Endothelial cell (in vitro differentiated cells): ENCODE results near the gene LANCL3. TPM values are rescaled to one million over a fixed set of nuclear protein-coding genes. Genes with fewer than 3 reads are reported as not detected.

Source experiments
- DNase-seq: peaks from one replicate; pipeline ENCODE4 v3.0.0; 2021; ENCODE audit warnings: low spot score
- H3K27ac Mint-ChIP-seq: one replicate; pipeline ENCODE4 v1.8.0; 2021; ENCODE audit warnings: mixed read lengths, inconsistent platforms; ENCODE audit not compliant: unreplicated experiment
- H3K27me3 Mint-ChIP-seq: one replicate; pipeline ENCODE4 v1.8.0; 2021; ENCODE audit warnings: mild to moderate bottlenecking, moderate library complexity, mixed read lengths, inconsistent platforms; ENCODE audit not compliant: unreplicated experiment
- H3K36me3 Mint-ChIP-seq: one replicate; pipeline ENCODE4 v1.8.0; 2021; ENCODE audit warnings: mild to moderate bottlenecking, low read depth, mixed read lengths, inconsistent platforms; ENCODE audit not compliant: unreplicated experiment
- H3K4me1 Mint-ChIP-seq: one replicate; pipeline ENCODE4 v1.8.0; 2021; ENCODE audit warnings: mild to moderate bottlenecking, mixed read lengths, inconsistent platforms; ENCODE audit not compliant: unreplicated experiment
- H3K4me3 Mint-ChIP-seq: one replicate; pipeline ENCODE4 v1.8.0; 2021; ENCODE audit warnings: mild to moderate bottlenecking, mixed read lengths, inconsistent platforms; ENCODE audit not compliant: unreplicated experiment
- H3K9me3 Mint-ChIP-seq: one replicate; pipeline ENCODE4 v1.8.0; 2021; ENCODE audit warnings: mixed read lengths, inconsistent platforms; ENCODE audit not compliant: unreplicated experiment
- total RNA-seq: library from RNA; stranded (reverse); fragmentation: NEBNext Ultra II Directional; extraction: Animal tissue kit (Norgen Biotek cat#: 25700); gene quantifications from one replicate; pipeline ENCODE4 v1.2.1, GENCODE V29; 2021; ENCODE audit not compliant: unreplicated experiment
- TF ChIP-seq, protein P1 (sequence below): fragments of 200-600 bp; sonication (generic); IDR thresholded peaks from one replicate; pipeline ENCODE4 v1.5.0; 2021; ENCODE audit warnings: antibody characterized with exemption; ENCODE audit not compliant: unreplicated experiment

The LANCL3 gene
- total RNA-seq, 1 donor from 2014 or later: 0.46 TPM

DNA sequence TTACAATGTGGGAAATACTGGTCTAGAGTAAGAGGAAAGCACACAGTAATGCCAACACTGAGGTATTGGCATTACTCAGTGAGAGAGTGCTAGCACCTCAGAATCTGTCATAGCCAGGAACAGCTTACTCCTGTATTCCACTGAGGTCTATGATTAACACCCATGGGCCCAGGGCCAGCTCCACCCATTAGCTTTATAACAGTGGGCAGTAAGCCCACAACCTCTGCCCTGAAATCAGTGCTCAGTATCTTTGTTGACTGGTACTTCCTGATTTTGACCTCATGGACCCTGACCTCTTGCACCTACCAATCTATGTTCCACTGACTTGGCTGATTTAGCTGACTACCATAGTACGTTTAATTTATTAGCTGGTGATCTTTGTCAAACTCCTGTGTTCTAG, 56.1 kb downstream of the LANCL3 start:
- TF ChIP-seq, protein P1, sequence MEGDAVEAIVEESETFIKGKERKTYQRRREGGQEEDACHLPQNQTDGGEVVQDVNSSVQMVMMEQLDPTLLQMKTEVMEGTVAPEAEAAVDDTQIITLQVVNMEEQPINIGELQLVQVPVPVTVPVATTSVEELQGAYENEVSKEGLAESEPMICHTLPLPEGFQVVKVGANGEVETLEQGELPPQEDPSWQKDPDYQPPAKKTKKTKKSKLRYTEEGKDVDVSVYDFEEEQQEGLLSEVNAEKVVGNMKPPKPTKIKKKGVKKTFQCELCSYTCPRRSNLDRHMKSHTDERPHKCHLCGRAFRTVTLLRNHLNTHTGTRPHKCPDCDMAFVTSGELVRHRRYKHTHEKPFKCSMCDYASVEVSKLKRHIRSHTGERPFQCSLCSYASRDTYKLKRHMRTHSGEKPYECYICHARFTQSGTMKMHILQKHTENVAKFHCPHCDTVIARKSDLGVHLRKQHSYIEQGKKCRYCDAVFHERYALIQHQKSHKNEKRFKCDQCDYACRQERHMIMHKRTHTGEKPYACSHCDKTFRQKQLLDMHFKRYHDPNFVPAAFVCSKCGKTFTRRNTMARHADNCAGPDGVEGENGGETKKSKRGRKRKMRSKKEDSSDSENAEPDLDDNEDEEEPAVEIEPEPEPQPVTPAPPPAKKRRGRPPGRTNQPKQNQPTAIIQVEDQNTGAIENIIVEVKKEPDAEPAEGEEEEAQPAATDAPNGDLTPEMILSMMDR: no peak
- no peak for DNase-seq
- H3K27ac Mint-ChIP-seq: no peak overlapping the region
- H3K4me1 Mint-ChIP-seq: no peaks in the 10 kb centered on the region
- no peaks in the 10 kb centered on the region for H3K27me3 Mint-ChIP-seq
- no peaks in the 10 kb centered on the region for H3K36me3 Mint-ChIP-seq
- H3K4me3 Mint-ChIP-seq: no peak overlapping the region
- H3K9me3 Mint-ChIP-seq: no peaks in the 10 kb centered on the region

DNA sequence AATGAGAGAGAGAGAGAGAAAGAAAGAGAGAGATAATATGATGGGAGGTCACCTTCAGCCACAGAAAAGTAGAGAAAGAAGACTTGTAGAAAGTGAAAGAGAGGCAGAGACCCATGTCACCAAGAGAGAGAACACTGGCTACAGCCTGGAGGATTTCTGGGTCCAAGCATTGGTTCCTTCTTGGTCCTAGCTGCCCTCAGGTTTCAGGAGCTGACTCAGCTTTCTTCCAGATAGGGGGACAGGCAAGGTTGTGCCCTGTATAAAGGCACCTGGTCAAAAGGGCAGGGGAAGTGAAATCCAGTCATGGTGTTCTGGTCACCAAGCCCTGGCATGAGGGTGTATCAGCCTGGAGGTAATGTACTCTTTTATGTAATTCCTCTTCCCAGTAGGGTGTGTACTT, 66.6 kb downstream of the LANCL3 start:
- Mint-ChIP-seq H3K27ac (no peak overlapping the region), H3K4me1 (no peaks in the 10 kb centered on the region), H3K36me3 (no peaks in the 10 kb centered on the region), H3K4me3 (no peak overlapping the region), H3K9me3 (no peaks in the 10 kb centered on the region), H3K27me3 (no peaks in the 10 kb centered on the region)
- TF ChIP-seq, protein P1: no peak
- DNase-seq: no peak

DNA sequence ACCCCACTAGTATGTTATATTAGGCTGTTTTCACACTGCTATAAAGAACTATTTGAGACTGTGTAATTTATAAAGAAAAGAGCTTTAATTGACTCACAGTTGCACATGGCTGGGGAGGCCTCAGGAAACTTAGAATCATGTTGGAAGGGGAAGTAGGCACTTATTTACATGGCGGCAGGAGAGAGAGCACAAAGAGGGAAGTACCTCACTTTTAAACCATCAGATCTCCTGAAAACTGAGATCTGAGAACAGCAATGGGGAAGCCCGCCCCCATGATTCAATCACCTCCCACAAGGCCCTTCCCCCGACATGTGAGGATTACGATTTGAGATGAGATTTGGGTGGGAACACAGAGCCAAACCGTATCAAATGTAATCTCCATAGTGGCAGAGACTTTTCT, 68.7 kb downstream of the LANCL3 start:
- H3K4me3 Mint-ChIP-seq: no peak overlapping the region
- no peaks in the 10 kb centered on the region for H3K4me1 Mint-ChIP-seq
- H3K36me3 Mint-ChIP-seq: no peaks in the 10 kb centered on the region
- DNase-seq: no peak
- H3K9me3 Mint-ChIP-seq: no peaks in the 10 kb centered on the region
- TF ChIP-seq, protein P1: no peak
- H3K27ac Mint-ChIP-seq: no peak overlapping the region
- no peaks in the 10 kb centered on the region for H3K27me3 Mint-ChIP-seq

DNA sequence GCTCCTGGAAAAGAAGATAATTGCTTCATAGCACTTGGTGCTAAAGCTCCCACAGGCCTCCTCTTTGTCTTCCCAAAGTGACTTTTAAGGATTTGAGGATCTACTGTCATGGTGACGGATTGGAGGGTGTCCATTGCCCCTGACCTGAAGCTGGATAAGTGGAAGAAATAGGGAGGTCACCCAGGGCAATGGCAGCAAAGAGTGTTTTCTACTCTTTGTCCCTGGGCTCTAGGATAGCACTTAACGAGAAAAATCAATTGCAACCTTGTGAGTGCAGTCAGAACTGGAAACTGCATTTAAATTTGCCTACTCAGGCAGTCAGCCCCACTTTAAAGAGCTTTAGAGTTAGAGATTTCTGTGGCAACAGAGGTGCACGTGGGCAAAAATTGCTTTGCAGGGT, 70.4 kb downstream of the LANCL3 start:
- Mint-ChIP-seq H3K4me1 (no peaks in the 10 kb centered on the region), H3K4me3 (no peak overlapping the region), H3K36me3 (no peaks in the 10 kb centered on the region), H3K27ac (no peak overlapping the region), H3K9me3 (no peaks in the 10 kb centered on the region), H3K27me3 (no peaks in the 10 kb centered on the region)
- TF ChIP-seq, protein P1: no peak
- no peak for DNase-seq

DNA sequence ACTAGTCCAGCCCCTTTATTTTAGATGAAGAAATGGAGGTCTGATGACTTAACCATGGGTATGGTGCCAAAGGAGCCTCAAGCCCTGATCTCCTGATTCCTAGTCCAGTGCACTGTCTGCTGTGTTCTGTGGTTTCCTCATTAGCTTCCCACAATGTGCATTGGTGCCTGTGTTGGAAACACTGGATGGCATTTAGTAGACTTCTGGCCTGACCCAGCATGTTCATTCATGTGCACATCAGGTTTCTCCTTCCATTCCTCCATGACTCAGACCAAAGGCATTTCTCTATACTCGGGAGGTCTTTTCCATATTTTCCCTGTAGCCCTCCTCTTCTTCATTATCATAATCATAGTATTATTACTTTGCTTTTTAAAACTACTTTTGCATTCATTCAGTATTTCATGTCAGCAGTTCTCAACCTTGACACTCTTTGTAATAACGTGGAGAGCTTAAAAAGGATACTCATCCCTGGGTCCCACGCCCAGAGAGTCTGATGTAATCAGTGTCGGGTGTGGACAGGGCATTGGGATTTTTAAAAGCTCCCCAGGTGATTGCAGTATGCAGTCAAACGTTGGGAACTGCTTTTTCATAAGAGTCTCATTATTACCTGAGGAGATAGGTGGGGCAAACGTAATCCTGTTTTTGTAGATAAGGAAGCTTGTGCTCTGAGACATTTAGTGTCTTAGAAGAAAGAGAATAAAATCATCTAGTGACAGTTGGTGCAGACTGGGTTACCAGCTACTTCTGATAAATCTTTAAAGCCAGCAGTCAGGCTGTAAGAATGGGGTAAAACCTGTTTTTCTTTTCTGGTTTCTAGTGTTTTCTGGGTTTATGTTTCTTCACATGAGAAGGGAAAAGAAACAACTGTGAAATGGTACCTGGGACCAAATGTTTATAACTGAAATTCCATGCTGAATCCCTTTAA, 73.2 kb downstream of the LANCL3 start:
- Mint-ChIP-seq H3K27me3 (no peaks in the 10 kb centered on the region), H3K4me3 (no peak overlapping the region), H3K27ac (no peak overlapping the region), H3K36me3 (no peaks in the 10 kb centered on the region), H3K9me3 (no peaks in the 10 kb centered on the region), H3K4me1 (no peaks in the 10 kb centered on the region)
- DNase-seq: no peak
- TF ChIP-seq, protein P1: no peak
